ENCODE measurements around the gene CFAP46. TPM values are rescaled to one million over a fixed set of nuclear protein-coding genes. Genes with fewer than 3 reads are reported as not detected.

CFAP46 gene
- polyA plus RNA-seq, 3 donors = 0.07 TPM; not detected in 2

GRCh38 chr10:132850246-132850645, 92.1 kb downstream of the CFAP46 start:
- H3K79me2 ChIP-seq (ENCODE audit: insufficient read depth, low read length) = no peaks in the 10 kb centered on the region
- no peaks in the 10 kb centered on the region for H3K9me3 ChIP-seq (replicated peaks in 1 of 2; ENCODE audit: control insufficient read depth in 1 of 2, insufficient read depth in 1 of 2, low read length in 2 of 2)
- H3K27ac ChIP-seq (ENCODE audit: low read depth in 1 of 2, low read length in 2 of 2) = no peak overlapping the region
- intact Hi-C loops (cut with micrococcal nuclease) = no loop called here
- H3K27ac Mint-ChIP-seq = no peak overlapping the region
- H3K36me3 Mint-ChIP-seq = no peaks in the 10 kb centered on the region
- H3K27me3 ChIP-seq (ENCODE audit: control insufficient read depth in 2 of 2, insufficient read depth in 2 of 2, low read length in 2 of 2) = no peaks in the 10 kb centered on the region
- no peak overlapping the region for H3K4me3 Mint-ChIP-seq
- peaks cover 0 to 4% (median 0%) of the 10 kb centered on the region in 7 donors for H3K9me3 Mint-ChIP-seq
- peaks cover 12 to 32% (median 24%) of the 10 kb centered on the region in 3 donors for H3K27me3 Mint-ChIP-seq (ENCODE audit: low read depth in 3 of 3)
- 96% methylated on average over 14 of the region's 15 CpGs for whole genome bisulfite sequencing (ENCODE audit: insufficient coverage)
- H3K4me2 ChIP-seq (replicated peaks; ENCODE audit: extremely low read depth, low read length, poor library complexity, severe bottlenecking) = no peak overlapping the region
- H3K4me1 Mint-ChIP-seq = peaks cover 4% of the 10 kb centered on the region
- no peak for DNase-seq
- no peak for TF ChIP-seq CTCF (IDR thresholded peaks at IDR 0.05)
- no peaks in the 10 kb centered on the region for H3K36me3 ChIP-seq (replicated peaks in 1 of 2; ENCODE audit: control insufficient read depth in 1 of 2, insufficient read depth in 2 of 2, low read length in 2 of 2)
- H3K9ac ChIP-seq (ENCODE audit: insufficient read depth, low read length, poor library complexity, severe bottlenecking) = no peak overlapping the region
- H4K20me1 ChIP-seq (ENCODE audit: insufficient read depth, low read length) = no peaks in the 10 kb centered on the region
- H3K4me3 ChIP-seq (replicated peaks in 1 of 3; ENCODE audit: low read depth in 2 of 3, low read length in 3 of 3) = no peak overlapping the region
- H3K4me1 ChIP-seq (ENCODE audit: control insufficient read depth in 1 of 2, insufficient read depth in 2 of 2, low read length in 2 of 2) = no peaks in the 10 kb centered on the region
- no peak overlapping the region for H2AFZ ChIP-seq (ENCODE audit: insufficient read depth, low read depth, low read length, poor library complexity, severe bottlenecking)

GRCh38 chr10:132849546-132850031, 92.8 kb downstream of the CFAP46 start:
- Histone ChIP-seq H3K4me1 (ENCODE audit: control insufficient read depth in 1 of 2, insufficient read depth in 2 of 2, low read length in 2 of 2) (no peaks in the 10 kb centered on the region), H3K9me3 (replicated peaks in 1 of 2; ENCODE audit: control insufficient read depth in 1 of 2, insufficient read depth in 1 of 2, low read length in 2 of 2) (no peaks in the 10 kb centered on the region), H4K20me1 (ENCODE audit: insufficient read depth, low read length) (no peaks in the 10 kb centered on the region), H3K36me3 (replicated peaks in 1 of 2; ENCODE audit: control insufficient read depth in 1 of 2, insufficient read depth in 2 of 2, low read length in 2 of 2) (no peaks in the 10 kb centered on the region), H3K79me2 (ENCODE audit: insufficient read depth, low read length) (no peaks in the 10 kb centered on the region), H3K27me3 (ENCODE audit: control insufficient read depth in 2 of 2, insufficient read depth in 2 of 2, low read length in 2 of 2) (no peaks in the 10 kb centered on the region), H3K27ac (ENCODE audit: low read depth in 1 of 2, low read length in 2 of 2) (no peak overlapping the region), H3K9ac (ENCODE audit: insufficient read depth, low read length, poor library complexity, severe bottlenecking) (no peak overlapping the region), H3K4me2 (replicated peaks; ENCODE audit: extremely low read depth, low read length, poor library complexity, severe bottlenecking) (no peak overlapping the region), H3K4me3 (replicated peaks in 1 of 3; ENCODE audit: low read depth in 2 of 3, low read length in 3 of 3) (no peak overlapping the region), H2AFZ (ENCODE audit: insufficient read depth, low read depth, low read length, poor library complexity, severe bottlenecking) (no peak overlapping the region)
- Mint-ChIP-seq H3K27me3 (ENCODE audit: low read depth in 3 of 3) (peaks cover 12 to 31% (median 24%) of the 10 kb centered on the region in 3 donors), H3K27ac (no peak overlapping the region), H3K36me3 (no peaks in the 10 kb centered on the region), H3K4me1 (peaks cover 4% of the 10 kb centered on the region), H3K4me3 (no peak overlapping the region), H3K9me3 (peaks cover 0 to 4% (median 0%) of the 10 kb centered on the region in 7 donors)
- no peak for TF ChIP-seq CTCF (IDR thresholded peaks at IDR 0.05)
- 96% methylated on average over 19 of the region's 19 CpGs for WGBS (ENCODE audit: insufficient coverage)
- intact Hi-C loops (cut with micrococcal nuclease) = no loop called here
- DNase-seq = no peak

Data from CD14-positive monocyte (primary cell).